UCSD-AML1 (cell line): Measurements from ENCODE around the gene KRT72.
A peak's percentile ranks its signal among the peaks of the same experiment; 100 is the strongest.

Experiments
- DNase-seq: peaks from one replicate; lab custom pipeline; 2025; ENCODE audit not compliant: unreplicated experiment; lab: John Stamatoyannopoulos, UW

The KRT72 gene

DNA sequence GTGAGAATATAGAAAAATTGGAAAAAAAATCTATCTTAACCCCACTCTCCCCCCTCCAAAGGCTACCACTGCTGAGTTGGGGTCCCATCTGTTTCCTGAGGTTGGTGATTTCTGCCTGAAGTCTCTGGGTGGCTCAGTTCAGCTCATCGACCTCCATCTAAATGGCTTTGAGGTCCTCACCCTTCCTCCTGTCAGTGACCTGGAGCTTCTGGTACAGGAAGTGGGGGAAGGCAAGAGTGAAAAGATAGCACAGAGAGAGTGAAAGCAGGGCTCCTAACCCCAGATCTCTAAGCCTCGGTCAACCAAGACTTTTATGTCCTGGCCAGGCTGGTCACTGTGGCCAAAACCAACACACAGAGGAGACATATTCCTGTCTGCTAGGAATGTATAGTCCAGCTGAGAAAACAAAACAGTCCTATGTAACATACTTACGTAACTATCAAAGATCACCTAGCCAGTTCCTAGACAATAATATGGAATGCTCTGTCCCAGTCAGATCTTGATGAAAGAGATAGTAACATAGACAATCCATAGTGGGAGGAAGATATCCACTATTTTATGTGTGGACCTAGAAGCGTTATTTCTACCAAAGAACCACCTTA is 29.4 kb upstream of the KRT72 start:
- no peak for DNase-seq

DNA sequence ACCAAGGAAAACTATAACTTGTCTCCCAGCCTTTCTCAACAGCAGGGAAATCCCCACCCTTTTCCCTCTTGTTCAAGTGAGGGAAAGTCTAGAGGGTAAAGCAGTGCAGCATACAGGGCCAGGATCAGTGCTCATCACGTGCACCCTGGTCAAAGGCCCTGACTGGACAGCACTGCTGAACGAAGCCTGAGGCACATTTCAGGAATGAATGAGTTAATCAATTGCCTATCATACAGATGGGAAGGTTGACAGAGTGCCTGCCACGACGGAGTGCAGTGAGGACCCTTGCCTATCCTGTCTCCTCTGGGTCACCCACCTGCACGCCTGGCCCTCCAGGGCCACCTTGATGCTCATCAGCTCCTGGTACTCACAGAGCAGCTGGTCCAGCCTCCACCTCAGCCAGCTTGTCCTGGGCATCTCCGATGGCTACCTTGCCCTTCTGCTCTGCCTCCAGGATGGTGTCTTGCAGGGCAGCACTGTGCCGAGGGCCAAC is 28.8 kb upstream of the KRT72 start:
- DNase-seq = no peak

DNA sequence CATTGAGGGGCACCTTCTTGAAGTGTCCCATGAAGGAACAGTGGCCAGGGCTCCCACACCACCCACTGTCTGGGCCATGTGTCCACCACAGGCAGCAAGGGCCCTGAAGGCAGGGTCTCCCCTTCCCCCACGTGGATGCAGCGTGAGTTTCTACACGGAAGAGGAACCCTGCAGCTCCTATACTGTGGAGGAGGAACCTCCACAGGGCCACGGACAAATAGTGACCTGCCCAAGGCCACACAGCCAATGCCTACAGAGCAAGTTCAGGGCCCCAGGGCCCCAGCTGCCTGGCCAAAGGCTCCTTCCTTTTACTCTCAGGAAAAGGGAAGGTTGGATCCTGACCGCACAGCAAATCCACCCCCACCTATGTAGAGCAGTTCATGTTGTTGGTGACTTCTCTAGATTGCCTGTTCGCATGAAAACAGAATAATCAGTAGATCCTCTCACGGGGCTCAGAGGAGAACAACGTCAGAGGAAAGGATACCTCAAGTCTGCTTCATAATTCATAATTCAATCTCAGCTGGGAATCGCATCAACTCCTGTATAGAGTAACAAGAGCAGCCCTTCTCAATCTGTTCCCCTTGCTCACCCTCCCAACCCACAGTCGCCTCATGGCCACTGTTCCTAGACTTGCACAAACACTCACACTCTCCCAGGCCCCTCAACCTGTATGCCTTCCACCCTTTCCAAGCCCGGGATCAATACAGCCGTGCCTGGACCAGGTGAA is 28.2 kb upstream of the KRT72 start:
- peak; percentile 50 for DNase-seq

DNA sequence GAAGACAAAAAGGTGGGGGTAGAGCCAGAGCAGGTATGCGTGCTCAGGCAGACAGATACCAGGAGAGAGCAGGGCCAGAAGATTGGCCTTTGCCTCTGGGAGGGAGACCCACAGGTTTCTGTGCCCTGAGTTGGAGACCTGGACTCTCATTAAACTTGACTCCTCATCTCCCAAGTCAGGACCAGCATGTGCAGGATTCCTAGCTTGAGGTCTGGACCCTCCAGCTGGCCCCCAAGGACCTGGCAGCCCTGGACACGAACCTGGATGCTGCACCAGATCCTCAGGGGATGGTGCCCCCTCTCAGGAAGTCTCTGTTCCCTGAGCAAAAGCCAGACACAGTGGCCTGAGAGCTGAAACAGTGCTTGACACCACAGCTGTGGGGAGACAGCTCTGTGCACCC is 27.6 kb upstream of the KRT72 start:
- DNase-seq = no peak

DNA sequence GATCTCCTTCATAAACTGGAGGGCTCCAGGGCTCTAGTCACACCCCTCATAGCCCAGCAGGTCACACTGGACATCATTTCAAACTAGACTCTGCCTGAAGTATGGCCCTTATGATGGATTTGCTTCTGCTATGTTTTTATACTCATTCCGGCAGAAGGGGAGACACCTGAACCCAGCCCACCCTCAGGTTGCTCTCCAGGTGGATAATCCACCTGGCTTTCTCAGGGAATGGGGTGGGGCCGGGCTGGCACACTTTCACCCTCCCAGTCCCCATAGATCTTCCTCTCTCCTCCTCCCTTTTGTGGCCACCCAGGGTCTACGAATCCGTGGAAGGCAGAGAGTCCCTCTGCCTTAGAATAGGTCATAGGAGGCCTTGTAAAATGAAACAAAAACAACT is 26.8 kb upstream of the KRT72 start:
- DNase-seq = no peak

DNA sequence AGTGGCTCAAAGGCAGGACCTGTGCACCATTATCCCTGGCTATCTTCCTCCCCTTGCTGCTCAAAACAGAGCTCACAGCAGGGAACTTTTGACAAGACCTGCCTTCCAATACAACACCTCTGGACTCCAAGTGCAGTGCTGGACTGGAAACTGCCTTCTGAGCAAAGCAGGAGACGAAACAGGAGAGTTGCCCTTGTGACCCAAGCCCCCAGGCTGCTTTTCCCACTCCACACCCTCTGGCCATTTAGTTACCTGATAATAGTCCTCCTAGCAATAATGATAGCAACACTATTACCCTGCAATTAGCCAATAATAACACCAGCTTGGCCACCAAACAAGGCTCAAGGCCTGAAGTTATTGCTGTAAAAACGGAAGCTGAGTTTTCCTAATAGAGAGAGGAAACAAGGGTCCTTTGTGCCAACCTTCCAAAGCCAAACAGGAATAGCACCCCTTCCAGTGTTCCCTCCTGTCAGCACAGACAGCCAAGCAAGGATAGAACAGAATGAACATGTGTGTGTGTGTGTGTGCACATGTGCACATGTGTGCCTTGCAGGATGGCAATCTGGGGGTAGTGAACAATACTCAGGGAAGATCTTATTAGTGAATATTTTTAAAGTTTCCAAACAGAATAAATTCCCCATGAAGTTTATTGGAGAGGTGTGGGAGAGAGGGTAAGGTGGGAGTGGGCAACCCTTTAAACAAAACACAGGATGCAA is 26.3 kb upstream of the KRT72 start:
- DNase-seq = no peak

DNA sequence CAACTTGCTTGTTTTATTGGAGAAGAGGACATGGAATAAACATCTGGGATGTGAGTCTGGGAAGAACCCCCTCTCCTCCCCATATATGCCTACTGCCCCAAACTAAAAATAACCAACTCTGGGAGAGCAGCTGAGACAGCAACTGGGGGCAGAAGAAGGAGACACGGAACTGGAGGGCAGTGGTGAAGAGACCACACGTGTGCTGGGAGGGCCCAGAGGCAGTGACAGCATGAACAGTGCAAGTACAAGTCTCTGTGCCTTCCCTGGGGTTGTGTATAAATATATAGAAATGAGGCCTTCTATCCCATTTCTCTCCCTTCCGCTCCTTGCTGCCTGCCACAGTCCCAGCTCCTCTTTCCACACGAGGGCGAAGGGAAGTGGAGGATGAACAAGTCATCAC is 21.1 kb upstream of the KRT72 start:
- no peak for DNase-seq

DNA sequence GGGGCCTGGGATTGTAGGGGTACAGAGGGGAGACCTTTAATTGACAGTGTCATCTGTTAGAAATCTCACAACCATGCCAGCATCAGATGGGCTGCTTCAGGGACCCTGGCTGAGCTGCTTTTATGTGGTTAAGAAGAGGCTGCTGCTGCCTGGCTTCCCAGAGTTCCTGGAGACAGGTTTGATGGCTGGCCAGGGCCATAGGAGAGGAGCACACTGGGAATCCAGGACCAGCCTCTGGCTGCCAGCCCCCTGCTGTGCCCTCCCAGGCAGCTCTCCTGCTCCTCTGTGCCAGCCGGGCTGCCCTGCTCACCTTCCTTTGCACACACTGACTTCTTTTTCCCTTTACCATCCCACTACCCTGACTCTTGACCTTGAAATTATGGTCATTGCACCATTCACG is 17.6 kb upstream of the KRT72 start:
- no peak for DNase-seq

DNA sequence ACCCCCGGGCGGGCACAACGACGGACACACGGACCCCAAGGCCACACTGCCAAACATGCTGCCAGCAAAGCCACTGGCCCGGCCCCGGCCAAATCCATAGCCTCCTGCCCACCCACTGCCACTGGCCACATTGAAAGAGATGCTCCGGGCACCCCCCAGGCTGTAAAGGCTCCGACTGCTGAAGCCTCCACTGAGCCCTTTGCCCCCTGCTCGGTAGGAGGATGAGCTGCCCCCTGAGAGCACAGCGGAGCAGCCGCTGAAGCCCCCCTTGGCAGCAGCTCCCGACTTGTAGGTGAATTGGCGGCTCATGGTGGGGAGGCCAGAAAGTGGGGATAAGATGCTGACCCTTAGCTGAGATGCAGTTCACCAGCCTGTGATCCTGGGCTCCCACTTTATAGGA is 17.0 kb upstream of the KRT72 start, which contains the start of gene KRT73:
KRT73 (minus strand) TSS at position 344 of the 400 bp plus-strand sequence; CDS start at position 309, 35 bp downstream.
- no peak for DNase-seq

DNA sequence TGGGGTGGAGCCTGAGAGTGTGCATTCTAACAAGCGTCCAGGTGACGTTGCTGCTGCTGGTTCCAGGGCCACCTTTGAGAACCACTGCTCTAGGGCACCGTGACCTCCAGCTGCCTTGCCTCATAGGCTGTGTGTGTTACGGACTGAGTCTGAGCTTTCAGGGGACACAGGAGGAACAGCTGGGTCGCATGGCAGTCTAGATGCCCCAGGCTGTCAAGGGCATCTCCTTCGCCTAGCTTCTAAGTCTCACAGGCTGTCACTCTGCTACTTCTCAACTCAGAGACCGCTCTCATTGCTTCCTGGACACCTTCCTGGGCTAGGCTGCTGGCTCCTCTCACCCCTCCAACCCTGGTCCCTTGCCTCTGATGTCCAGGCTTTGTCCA is 16.1 kb upstream of the KRT72 start:
- DNase-seq = no peak

DNA sequence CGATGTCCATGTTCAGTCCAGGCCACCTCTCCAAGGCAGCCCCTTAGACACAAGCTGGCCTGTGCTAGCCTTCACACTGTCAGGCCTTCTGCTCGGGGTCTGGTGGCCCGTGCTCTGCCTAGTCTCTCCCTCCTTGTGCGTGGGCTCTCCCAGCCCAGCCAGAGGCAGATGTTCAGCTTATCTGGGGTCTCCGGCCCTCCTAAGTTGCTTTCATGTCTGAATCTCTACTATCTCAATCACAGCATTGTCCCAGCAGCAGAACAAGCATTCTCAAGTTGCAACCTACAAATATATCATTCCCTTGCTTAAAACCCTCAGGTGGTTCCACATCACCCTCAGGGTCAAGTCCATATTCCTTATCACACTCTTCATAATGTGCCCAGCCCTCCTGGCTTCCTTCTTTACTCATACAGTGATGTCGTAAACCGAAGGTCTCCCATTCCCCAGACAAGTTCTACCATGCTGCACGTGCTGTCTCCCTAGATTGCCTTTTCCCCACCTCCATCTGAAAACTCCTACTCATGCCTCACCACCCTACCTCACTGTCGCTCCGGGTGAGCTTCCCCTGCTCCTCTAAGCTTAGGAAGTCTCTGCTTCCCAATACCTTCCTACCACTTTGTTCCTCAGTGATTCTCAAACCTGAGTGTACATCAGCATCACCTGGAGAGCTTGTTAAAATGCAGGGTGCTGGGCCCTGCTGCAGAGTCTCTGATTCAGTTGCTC is 15.6 kb upstream of the KRT72 start:
- DNase-seq = no peak

DNA sequence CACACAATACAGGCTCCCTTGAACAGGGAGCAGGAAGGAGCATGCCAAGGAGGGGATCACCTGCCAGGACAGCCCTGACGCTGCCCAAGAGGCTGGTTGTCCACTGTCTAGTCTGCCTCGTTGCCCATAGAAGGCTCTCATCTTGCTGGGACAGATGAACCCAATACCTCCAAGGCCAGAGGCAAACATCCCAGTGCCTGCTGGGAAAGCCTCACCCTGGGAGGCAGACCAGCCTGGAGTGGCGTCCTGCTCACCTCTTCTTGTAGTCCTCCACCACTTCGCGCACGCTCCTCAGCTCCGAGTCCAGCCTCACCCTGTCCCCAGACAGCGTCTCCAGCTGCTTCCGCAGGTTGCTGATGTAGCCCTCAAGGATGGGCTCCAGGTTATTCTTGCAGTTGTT is 14.6 kb upstream of the KRT72 start:
- no peak for DNase-seq

DNA sequence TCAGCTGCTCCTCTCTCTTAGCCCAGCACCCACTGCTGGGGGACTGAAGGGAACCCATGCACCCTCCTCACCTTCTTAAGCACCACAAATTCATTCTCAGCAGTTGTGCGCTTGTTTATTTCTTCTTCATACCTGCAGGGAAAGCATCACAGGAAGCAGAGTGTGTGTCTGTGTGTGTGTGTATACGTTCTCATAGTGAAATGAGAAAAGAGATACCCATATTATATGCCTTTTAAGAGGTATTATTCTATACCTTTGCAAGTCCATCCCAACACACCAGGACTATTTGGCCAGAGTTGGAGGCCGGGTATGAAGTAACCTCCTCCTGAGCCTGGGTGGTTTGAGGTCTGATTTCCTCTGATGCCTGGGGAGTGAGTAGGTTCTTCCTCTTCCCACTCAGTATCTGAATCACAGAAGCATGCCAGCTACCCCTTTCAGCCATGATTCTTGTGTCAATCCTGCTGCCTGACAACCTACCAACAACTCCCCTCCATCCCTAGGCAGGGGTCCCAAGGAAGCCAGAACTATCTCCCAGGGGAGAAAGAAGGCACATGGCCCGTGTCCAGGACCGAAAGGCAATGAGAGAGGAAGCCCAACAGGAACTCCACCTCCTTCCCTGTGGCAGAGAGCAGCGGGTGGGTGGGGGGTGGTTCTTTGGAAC is 14.1 kb upstream of the KRT72 start:
- DNase-seq = peak; percentile 34

DNA sequence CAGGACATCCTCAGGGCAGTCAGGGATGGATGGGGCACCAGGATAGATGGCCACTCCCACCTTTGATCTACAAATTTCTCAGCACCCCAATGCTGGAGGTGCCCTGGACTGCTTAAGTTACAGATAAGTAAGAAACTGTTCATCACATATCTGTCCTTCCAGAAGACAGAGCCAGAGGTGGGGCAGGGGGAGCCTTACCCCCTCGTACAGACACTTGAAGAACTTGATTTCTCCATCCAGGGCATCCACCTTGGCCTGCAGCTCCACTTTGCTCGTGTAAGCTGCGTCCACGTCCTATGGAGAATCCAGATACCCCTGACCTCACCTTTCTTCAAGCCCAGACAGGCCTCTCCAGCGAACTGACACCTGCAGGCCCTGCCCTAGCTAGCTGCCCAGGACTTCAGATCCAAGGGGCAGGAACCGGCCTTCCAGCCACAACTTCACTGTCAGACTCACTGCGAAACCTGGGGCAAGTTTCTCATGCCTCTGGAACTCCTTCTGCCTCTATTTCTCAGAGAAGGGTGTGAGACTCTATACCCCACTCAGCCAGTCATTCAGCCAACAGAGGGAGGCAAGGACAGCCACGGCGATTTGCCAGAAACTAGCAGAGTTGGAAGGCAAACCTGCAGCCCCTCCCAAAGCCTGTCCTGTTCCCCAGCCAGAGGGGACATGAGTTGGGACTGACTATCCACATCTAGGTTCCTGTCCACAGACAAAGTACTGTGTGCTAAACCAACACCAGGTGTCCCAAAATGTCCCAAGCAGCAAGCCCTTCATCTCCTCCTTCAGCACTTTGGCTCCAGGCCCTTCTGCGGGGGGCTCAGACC is 13.3 kb upstream of the KRT72 start:
- DNase-seq = no peak

DNA sequence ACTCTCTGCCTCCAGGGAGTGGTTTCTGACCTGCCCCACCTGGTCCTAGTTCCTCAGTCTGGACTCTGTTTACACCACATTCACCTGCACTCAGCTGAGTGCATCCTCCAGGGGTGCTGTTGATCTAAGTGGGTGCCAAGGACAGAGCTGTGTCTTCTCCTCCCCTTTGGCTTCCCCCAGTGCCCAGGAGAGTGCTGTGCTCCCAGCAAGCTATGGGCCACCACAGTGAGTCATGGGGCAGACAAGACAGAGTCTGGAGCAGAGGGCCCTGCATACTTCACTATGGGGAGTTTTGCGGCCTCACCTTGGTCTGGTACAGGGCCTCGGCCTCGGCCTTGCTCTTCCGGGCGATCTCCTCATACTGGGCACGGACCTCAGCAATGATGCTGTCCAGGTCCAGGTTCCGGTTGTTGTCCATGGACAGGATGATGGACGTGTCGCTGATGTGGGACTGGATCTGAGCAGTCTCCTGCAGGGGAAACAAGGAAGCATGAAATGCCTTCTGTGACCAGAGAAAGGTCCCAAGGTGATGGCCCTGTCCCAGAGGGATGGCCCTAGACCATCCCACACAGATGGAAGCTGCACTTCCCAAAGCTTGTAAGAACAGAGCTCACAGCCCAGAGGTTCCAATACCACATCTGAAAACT is 12.2 kb upstream of the KRT72 start:
- no peak for DNase-seq

DNA sequence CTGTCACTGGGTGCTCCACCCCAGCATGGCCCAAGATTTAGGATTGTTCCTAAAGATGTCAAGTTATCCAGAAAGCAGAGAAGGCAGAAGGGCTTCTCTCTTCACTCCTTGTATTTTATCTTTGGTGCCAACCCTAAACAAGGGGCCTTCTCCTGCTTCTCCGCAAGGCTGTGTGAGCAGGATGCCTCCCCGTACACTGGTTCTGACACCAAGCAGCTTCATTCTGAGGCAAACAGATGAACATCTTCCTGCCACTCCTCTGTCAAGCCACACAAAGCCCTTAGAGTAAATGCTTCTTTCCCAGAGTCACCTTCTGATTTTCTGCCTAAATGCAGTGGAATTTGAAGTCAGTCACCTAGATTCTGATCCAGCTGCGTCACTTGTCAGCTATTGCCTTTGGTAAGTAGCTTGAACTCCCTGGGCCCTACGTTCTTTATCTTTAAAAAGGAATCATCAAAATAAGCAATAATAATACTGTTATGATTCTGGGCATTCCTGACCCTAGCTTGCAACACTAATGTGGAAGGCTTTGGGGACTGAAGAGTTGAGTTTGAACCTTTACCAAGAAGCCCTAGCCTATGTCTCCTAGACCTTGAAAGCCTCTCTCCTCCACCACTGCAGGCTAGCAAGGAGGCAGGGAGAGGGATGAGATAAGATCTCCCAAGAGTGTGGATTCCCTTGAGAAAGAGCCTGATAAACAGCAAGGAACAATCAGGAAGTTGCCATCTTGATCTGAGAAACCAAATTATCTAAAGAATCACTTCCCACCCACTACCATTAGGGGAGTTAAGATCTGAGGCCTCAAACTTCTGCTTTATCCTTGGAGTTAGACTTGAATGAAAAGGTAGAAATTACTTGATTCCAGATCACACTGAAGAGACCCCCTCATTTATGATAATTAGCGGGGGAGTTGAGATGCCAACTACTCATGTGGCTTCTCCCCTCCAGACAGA is 11.4 kb upstream of the KRT72 start:
- no peak for DNase-seq

DNA sequence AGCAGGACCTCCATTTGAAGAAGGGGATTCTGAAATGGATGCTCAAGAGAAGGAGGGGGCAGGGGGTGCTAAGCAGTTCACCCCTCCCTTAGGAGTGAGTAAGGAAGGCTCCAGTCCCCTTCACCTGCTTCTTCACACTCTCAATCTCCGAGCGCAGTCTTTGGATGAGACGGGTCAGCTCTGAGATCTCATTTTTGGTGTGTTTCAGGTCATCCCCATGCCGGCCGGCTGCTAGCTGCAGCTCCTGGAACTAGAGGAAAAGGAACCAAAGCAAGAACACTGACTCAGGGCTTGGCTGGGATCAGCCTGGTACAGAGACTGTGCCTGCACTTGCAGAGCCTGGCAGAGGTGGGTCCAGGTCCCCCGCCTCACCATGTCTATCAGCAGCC is 9.8 kb upstream of the KRT72 start:
- no peak for DNase-seq

DNA sequence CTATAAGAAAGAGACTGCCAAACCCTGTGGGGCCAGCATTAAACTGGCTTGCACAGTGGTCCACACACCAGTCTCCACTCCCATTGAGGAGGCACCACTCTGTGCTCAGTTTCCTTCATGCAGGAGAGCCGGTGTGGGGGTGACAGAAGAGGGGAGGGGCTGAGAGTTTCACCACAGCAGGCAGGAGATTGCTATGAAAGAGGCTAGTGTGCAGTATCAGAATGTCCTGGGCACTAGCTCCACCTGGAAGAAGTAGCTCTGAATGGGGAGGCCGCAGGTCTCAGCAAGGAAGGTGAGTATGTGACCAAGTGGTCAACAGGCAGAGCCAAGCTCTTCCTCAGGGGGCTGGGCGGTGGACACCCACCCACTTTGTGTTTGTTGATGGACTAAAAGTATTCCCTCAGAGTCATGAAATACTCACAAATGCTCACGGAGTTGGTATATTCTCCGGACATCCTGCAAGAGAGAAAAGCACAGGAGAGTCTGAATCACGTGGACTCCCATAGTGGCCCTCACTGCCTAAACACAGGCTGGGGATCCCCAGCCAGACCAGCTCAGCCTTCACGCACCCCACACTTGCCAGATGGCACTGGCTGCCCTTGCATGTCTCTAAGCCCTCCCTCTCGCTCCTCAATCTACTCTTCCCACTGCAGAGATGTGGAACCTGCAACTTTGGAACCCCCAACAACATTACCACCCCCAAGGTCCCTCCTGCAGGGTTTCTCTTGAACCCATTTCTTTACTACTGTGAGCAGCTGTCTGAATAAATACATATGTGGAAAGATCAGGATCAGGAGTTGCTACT is 7.8 kb upstream of the KRT72 start:
- no peak for DNase-seq
